ENCODE data around the gene NDUFB7.
A peak's percentile ranks its signal among the peaks of the same experiment; 100 is the strongest.
"Not testable (repeated sequence)": the region's sequence is repeated elsewhere in the genome, so short reads cannot be mapped to it uniquely, and the experiment has no call there.

NDUFB7 gene

DNA sequence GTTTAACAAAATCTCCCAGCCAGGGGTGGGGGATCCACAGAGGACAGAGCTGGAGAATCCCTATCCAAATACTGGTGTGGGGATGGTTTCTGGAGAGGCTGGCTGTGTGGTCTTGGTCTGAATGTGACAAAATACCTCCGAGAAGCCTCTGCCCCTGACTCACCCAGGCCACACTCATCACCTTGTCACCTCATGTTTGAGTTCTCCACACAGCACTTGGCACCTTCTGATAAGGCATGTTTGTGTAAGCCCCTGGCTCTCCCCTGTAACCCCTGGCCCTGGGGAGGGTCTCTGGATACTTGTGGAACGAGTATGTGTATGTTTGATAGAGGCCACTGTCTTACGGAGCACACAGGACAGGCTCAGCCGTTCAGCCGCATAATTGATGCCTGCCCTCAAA, 27.8 kb downstream of the NDUFB7 start:
- peaks cover 30% of the 10 kb centered on the region; the same call in 1 of the 2 replicates for H3K36me3 ChIP-seq
- no peaks in the 10 kb centered on the region for H3K9me3 ChIP-seq
- H4K20me1 ChIP-seq: peaks cover 54% of the 10 kb centered on the region
- peak overlapping the region; percentile 54; the same call in 1 of the 2 replicates for H3K9ac ChIP-seq
- H3K4me2 ChIP-seq: peak overlapping the region; percentile 89
- peak overlapping the region; percentile 81 for H3K27ac ChIP-seq
- TF ChIP-seq Cebpa-rat (IDR thresholded peaks at IDR 0.05): no peak
- peaks cover 93% of the 10 kb centered on the region for H3K4me1 ChIP-seq
- H3K4me3 ChIP-seq: 0 out of 2 replicates have a peak overlapping the region, but pooled peaks have one; percentile 31
- H3K27me3 ChIP-seq: no peaks in the 10 kb centered on the region

DNA sequence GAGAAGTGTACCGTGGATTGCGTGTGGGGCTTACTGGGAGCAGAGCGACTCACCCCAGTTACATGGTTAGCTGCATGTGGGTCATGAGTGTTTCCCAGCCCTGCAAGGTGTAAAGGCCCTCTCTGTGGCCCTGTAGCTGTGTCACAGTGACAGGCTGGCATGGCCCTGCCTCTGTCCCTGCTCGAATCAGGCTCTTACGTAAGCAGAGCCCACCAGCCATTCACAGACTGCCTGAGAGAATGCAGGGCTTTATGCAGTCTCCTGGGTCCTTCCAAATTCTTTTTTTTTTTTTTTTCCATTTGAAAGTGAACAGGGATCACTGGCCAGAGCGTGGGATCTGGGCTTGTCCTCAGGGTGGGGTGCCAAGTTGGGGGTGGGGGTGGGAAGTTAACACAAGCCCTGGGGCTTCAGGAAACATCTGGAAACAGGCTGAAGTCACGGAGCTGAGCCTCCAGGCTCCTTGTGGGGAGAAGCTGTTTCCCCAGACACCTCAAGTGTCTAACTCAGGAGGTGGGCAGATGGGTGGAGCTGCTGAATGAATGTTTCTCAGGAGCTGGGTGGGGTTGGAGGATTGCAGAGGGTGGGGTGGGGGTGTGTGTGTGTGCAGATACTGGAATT, 29.0 kb downstream of the NDUFB7 start:
- no peaks in the 10 kb centered on the region for H3K27me3 ChIP-seq
- no peaks in the 10 kb centered on the region for H3K9me3 ChIP-seq
- no peak overlapping the region for H3K4me3 ChIP-seq
- H4K20me1 ChIP-seq: peaks cover 61% of the 10 kb centered on the region
- no peak for TF ChIP-seq Cebpa-rat (IDR thresholded peaks at IDR 0.05)
- peaks cover 20% of the 10 kb centered on the region; the same call in 1 of the 2 replicates for H3K36me3 ChIP-seq
- H3K27ac ChIP-seq: peak overlapping the region; percentile 80
- H3K4me1 ChIP-seq: peaks cover 86% of the 10 kb centered on the region
- H3K4me2 ChIP-seq: peak overlapping the region; percentile 81
- peak overlapping the region; percentile 63 for H3K9ac ChIP-seq

DNA sequence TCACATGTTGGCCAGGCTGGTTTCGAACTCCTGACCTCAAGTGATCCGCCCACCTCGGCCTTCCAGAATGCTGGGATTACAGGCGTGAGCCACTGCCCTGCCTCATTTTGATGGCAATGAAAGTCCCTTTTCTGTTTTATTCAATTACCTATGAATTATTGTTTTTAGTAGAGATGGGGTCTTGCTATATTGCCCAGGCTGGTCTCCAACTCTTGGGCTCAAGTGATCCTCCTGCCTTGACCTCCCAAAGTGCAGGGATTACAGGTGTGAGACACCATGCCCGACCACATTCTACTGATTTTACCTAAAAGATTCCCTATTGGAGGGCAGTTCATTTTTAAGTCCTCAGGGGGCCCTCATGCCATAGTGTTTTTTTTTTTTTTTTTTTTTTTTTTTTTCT, 29.9 kb downstream of the NDUFB7 start:
- Histone ChIP-seq H4K20me1 (peaks cover 69% of the 10 kb centered on the region), H3K4me2 (peak overlapping the region; percentile 81), H3K4me1 (peaks cover 85% of the 10 kb centered on the region), H3K27ac (peak overlapping the region; percentile 56; the same call in 1 of the 2 replicates), H3K36me3 (peaks cover 20% of the 10 kb centered on the region; the same call in 1 of the 2 replicates)
- not testable (repeated sequence) for H3K9ac ChIP-seq, H3K27me3 ChIP-seq, H3K4me3 ChIP-seq, H3K9me3 ChIP-seq

GRCh38 chr19:14540741-14541525, 30.9 kb downstream of the NDUFB7 start:
- peaks cover 20% of the 10 kb centered on the region; the same call in 1 of the 2 replicates for H3K36me3 ChIP-seq
- no peak overlapping the region for H3K9ac ChIP-seq
- H3K4me2 ChIP-seq: peak overlapping the region; percentile 19
- H3K27me3 ChIP-seq: no peaks in the 10 kb centered on the region
- H3K27ac ChIP-seq: peak overlapping the region; percentile 56
- no peak overlapping the region for H3K4me3 ChIP-seq
- H4K20me1 ChIP-seq: peaks cover 68% of the 10 kb centered on the region
- peaks cover 83% of the 10 kb centered on the region for H3K4me1 ChIP-seq
- H3K9me3 ChIP-seq: no peaks in the 10 kb centered on the region
- no peak for TF ChIP-seq Cebpa-rat (IDR thresholded peaks at IDR 0.05)

DNA sequence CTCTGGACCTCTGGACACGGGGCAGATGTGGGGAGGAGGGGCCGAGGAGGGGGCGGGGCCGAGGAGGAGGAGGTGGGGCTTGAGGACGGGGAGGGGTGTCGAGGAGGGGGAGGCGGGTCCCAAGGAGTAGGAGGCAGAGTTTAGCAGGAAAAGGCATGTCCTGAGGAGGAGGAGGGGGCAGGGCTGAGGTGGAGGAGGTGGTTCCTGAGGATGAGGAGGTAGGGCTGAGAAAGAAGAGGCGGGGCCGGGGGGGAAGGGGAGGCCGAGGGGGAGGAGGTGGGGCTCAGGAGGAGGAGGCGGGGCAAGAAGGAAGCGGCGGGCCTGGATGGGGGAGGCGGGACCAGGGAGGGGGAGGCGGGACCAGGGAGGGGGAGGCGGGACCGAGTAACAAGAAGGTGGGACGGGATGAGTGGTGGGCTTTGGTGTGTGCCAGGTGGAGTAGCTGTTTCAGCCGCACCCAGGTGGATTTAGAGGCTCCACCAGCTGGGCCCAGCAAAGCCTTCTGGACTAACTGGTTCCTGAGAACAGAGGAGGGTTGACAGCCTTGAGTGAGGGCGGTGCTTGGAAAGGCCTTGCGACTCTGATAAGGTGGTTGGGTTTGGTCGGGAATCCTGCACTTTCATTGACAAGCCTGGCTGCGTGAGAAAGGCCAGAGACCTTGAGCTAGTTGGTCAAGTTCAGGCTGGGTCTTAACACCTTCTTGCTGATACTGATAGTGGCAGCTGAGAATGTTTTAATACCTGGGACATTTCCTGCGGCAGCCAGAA, 34.8 kb downstream of the NDUFB7 start:
- no peak overlapping the region for H3K9ac ChIP-seq
- no peak for TF ChIP-seq Cebpa-rat (IDR thresholded peaks at IDR 0.05)
- no peaks in the 10 kb centered on the region for H3K9me3 ChIP-seq
- peak overlapping the region; percentile 19; the same call in 1 of the 2 replicates for H3K4me2 ChIP-seq
- H3K36me3 ChIP-seq: peaks cover 49% of the 10 kb centered on the region
- no peak overlapping the region for H3K27ac ChIP-seq
- no peaks in the 10 kb centered on the region for H3K27me3 ChIP-seq
- peaks cover 73% of the 10 kb centered on the region for H3K4me1 ChIP-seq
- H3K4me3 ChIP-seq: no peak overlapping the region
- H4K20me1 ChIP-seq: peaks cover 77% of the 10 kb centered on the region

DNA sequence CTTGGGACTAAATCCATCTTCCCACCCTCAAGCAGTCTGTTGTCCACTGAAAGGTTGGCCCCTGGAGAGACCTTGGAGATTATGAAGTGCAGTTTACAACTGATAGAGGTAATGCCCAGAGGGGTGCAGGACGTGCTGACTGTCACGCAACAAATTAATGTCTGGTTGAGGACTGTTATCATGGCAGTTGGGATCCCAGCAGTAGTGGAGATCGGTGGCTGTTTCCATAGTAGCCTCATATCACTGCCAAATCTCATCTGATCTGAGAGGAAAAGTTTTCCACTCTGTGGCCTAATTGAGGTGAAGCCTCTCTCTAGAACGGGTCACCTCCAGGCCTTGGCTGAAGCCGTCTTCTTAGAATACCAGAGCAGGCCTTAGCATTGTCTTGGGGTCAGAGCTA, 38.4 kb downstream of the NDUFB7 start:
- Histone ChIP-seq H3K4me3 (no peak overlapping the region), H3K36me3 (peaks cover 32% of the 10 kb centered on the region), H3K27me3 (no peaks in the 10 kb centered on the region), H3K9ac (no peak overlapping the region), H3K4me2 (no peak overlapping the region), H4K20me1 (peaks cover 77% of the 10 kb centered on the region), H3K9me3 (no peaks in the 10 kb centered on the region), H3K27ac (no peak overlapping the region), H3K4me1 (peaks cover 70% of the 10 kb centered on the region)
- TF ChIP-seq Cebpa-rat (IDR thresholded peaks at IDR 0.05): no peak

DNA sequence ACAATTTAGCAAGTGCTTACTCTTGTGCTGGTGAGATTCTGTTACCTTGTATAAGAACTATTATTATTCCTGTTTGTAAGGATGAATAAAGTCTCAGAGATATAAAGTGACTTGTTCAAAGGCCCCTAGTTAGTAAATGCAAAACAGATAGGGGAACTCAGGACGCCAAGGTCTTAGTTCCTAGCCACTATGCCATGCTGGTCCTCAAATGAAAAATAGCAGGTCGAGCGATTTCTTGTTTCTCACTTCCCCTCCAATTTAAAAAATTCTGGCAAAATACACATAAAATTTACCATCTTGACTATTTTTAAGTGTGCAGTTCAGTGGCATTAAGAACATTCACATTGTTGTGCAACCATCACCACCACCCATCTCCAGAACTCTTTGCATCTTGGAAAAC, 41.4 kb downstream of the NDUFB7 start:
- peaks cover 51% of the 10 kb centered on the region for H4K20me1 ChIP-seq
- H3K9me3 ChIP-seq: no peaks in the 10 kb centered on the region
- H3K27me3 ChIP-seq: no peaks in the 10 kb centered on the region
- H3K27ac ChIP-seq: no peak overlapping the region
- peak overlapping the region; percentile 95 for H3K4me2 ChIP-seq
- peaks cover 50% of the 10 kb centered on the region for H3K4me1 ChIP-seq
- no peak for TF ChIP-seq Cebpa-rat (IDR thresholded peaks at IDR 0.05)
- peaks cover 32% of the 10 kb centered on the region for H3K36me3 ChIP-seq
- peak overlapping the region; percentile 75 for H3K4me3 ChIP-seq
- H3K9ac ChIP-seq: peak overlapping the region; percentile 86; the same call in 1 of the 2 replicates

DNA sequence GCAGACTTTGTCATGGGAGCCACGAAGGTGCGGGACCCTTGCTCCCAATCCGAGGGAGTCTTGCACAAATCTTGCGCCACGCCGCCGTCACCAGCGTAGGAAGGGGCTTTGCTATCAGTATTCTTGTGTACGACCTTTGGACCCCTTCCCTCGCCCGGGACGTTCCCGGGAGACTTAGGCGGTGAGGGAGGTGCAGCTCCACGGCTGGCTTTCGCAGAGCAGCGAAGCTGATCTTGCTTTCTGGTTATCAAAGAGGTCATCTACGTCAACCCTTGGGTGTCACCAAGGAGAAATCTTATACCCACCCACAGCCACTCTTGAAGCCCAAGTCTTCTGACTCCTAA, 41.9 kb downstream of the NDUFB7 start:
- Histone ChIP-seq H3K36me3 (peaks cover 31% of the 10 kb centered on the region), H3K9me3 (no peaks in the 10 kb centered on the region), H4K20me1 (peaks cover 50% of the 10 kb centered on the region), H3K4me3 (peak overlapping the region; percentile 75), H3K9ac (peak overlapping the region; percentile 86), H3K4me2 (peak overlapping the region; percentile 95), H3K27ac (peak overlapping the region; percentile 81), H3K4me1 (peaks cover 46% of the 10 kb centered on the region), H3K27me3 (no peaks in the 10 kb centered on the region)
- TF ChIP-seq Cebpa-rat (IDR thresholded peaks at IDR 0.05): 0 out of 2 replicates have a peak, but pooled peaks have one; percentile 57

GRCh38 chr19:14529254-14530004, 42.4 kb downstream of the NDUFB7 start, which contains the start of gene TECR:
TSS of gene TECR (plus strand) at chr19:14529594. CDS start at chr19:14529697, 103 bp downstream.
- Histone ChIP-seq H3K9me3 (no peaks in the 10 kb centered on the region), H3K36me3 (peaks cover 26% of the 10 kb centered on the region), H4K20me1 (peaks cover 44% of the 10 kb centered on the region), H3K27ac (peak within 1 kb of the TSS; percentile 81), H3K27me3 (no peaks in the 10 kb centered on the region), H3K4me1 (peaks cover 41% of the 10 kb centered on the region), H3K4me2 (peak within 1 kb of the TSS; percentile 95), H3K4me3 (peak within 1 kb of the TSS; percentile 75), H3K9ac (peak within 1 kb of the TSS; percentile 86)
- no peak for TF ChIP-seq Cebpa-rat (IDR thresholded peaks at IDR 0.05)

Measured in BLaER1 (cell line).